Measurements from ENCODE around the gene TEX264. TPM values are rescaled to one million over a fixed set of nuclear protein-coding genes. Genes with fewer than 3 reads are reported as not detected.
A peak's percentile ranks its signal among the peaks of the same experiment; 100 is the strongest.

Gene TEX264
- total and polyA plus RNA-seq, 2 of the 13 experiments (the other 11 are each of a cell fraction or from before 2014, with no cell fraction given): 35.2 to 52.1 TPM

GRCh38 chr3:51670823-51671733, at the start of gene TEX264 (continued):
- TF ChIP-seq CSRNP2 (CRISPR knock-in tag; conservative IDR thresholded peaks at IDR 0.05; ENCODE audit: low read depth) (no peak), TERF1 (CRISPR knock-in tag; IDR thresholded peaks at IDR 0.05) (peak; percentile 73; the same call in 1 of the 2 replicates), FOXA1 (IDR thresholded peaks at IDR 0.05) (no peak), FOXA1 (CRISPR knock-in tag; IDR thresholded peaks at IDR 0.05) (no peak), ARHGAP35 (CRISPR knock-in tag; IDR thresholded peaks at IDR 0.05; ENCODE audit: borderline replicate concordance) (peak; percentile 29; the same call in 1 of the 2 replicates), ZNF260 (CRISPR knock-in tag; IDR thresholded peaks at IDR 0.05; ENCODE audit: borderline replicate concordance, low read depth) (no peak), RBFOX2 (IDR thresholded peaks at IDR 0.05; ENCODE audit: low read depth, low read length) (peak; percentile 90), ZNF768 (CRISPR knock-in tag; IDR thresholded peaks at IDR 0.05) (peak; percentile 27; the same call in 1 of the 2 replicates), ZNF646 (CRISPR knock-in tag; IDR thresholded peaks at IDR 0.05) (no peak), ZNF563 (CRISPR knock-in tag; IDR thresholded peaks at IDR 0.05) (no peak), TGIF2 (CRISPR knock-in tag; IDR thresholded peaks at IDR 0.05) (no peak), FOXA3 (CRISPR knock-in tag; IDR thresholded peaks at IDR 0.05) (no peak), RFXAP (CRISPR knock-in tag; IDR thresholded peaks at IDR 0.05; ENCODE audit: borderline replicate concordance) (0 out of 2 replicates have a peak, but pooled peaks have one; percentile 12), ZNF275 (CRISPR knock-in tag; IDR thresholded peaks at IDR 0.05; ENCODE audit: borderline replicate concordance) (0 out of 2 replicates have a peak, but pooled peaks have one; percentile 26), THAP11 (CRISPR knock-in tag; IDR thresholded peaks at IDR 0.05) (peak; percentile 55), JUN (CRISPR knock-in tag; IDR thresholded peaks at IDR 0.05) (no peak), EED (CRISPR knock-in tag; IDR thresholded peaks at IDR 0.05) (no peak; the same call in 1 of the 2 replicates), ZNF3 (CRISPR knock-in tag; IDR thresholded peaks at IDR 0.05) (no peak)
